Keratinocyte (primary cell): ENCODE results near the gene EYS. TPM values are rescaled to one million over a fixed set of nuclear protein-coding genes. Genes with fewer than 3 reads are reported as not detected.

ENCODE experiments used
- DNase-seq: peaks from one replicate; pipeline ENCODE4 v3.0.0-alpha.2; 2011; ENCODE audit warnings: low read depth, missing footprints, low spot score
- FAIRE-seq: peaks from 2 replicates; lab custom pipeline; 2011; peaks lifted over from hg19 to GRCh38; lab: Jason Lieb, UNC
- H2AFZ ChIP-seq: 2 replicates; pipeline ENCODE4 v1.6.0; 2012; ENCODE audit warnings: low read length, control low read depth, inconsistent platforms; ENCODE audit not compliant: control insufficient read depth
- H3K27ac ChIP-seq: 2 replicates; pipeline ENCODE4 v1.5.1; 2011; ENCODE audit warnings: low read length; ENCODE audit not compliant: control insufficient read depth, insufficient read depth
- H3K27me3 ChIP-seq: 3 replicates; pipeline ENCODE4 v1.6.0; 2011; ENCODE audit warnings: low read length; ENCODE audit not compliant: control insufficient read depth, insufficient read depth; ENCODE audit errors: extremely low read depth
- H3K36me3 ChIP-seq, 2 experiments: 2 replicates in 1 of 2; 3 replicates in 1 of 2; pipeline ENCODE4 v1.5.1; 2011; ENCODE audit warnings: low read length in 2 of 2, mild to moderate bottlenecking in 1 of 2; ENCODE audit not compliant: control insufficient read depth in 2 of 2, insufficient read depth in 2 of 2; ENCODE audit errors: extremely low read depth in 1 of 2
- H3K4me1 ChIP-seq: 3 replicates; pipeline ENCODE4 v1.5.1; 2011; ENCODE audit warnings: low read length; ENCODE audit not compliant: control insufficient read depth, insufficient read depth; ENCODE audit errors: extremely low read depth
- H3K4me2 ChIP-seq: 3 replicates; pipeline ENCODE4 v1.6.0; 2011; ENCODE audit warnings: low read depth, low read length; ENCODE audit not compliant: control insufficient read depth, insufficient read depth; ENCODE audit errors: extremely low read depth
- H3K4me3 ChIP-seq, 3 experiments: fragments of 200-600 bp in 1 of 3; sonication (generic) in 1 of 3; 2 replicates in 2 of 3; 3 replicates in 1 of 3; pipeline ENCODE4 v1.5.1; 2011 to 2016; ENCODE audit warnings: low read length in 3 of 3, mild to moderate bottlenecking in 3 of 3, control low read depth in 2 of 3, inconsistent platforms in 1 of 3, low read depth in 1 of 3, mixed read lengths in 1 of 3, mixed run types in 1 of 3, moderate library complexity in 1 of 3; ENCODE audit not compliant: control insufficient read depth in 2 of 3, insufficient read depth in 2 of 3; ENCODE audit errors: extremely low read depth in 1 of 3
- H3K79me2 ChIP-seq: 2 replicates; pipeline ENCODE4 v1.6.0; 2012; ENCODE audit warnings: low read length; ENCODE audit not compliant: control insufficient read depth, insufficient read depth
- H3K9ac ChIP-seq: 3 replicates; pipeline ENCODE4 v1.6.0; 2011; ENCODE audit warnings: low read length; ENCODE audit not compliant: control insufficient read depth, insufficient read depth; ENCODE audit errors: extremely low read depth
- H3K9me1 ChIP-seq: 3 replicates; pipeline ENCODE4 v1.6.0; 2011; ENCODE audit warnings: low read length; ENCODE audit not compliant: control insufficient read depth, insufficient read depth; ENCODE audit errors: extremely low read depth
- H3K9me3 ChIP-seq: 2 replicates; pipeline ENCODE4 v1.5.1; 2012; ENCODE audit warnings: low read depth, low read length; ENCODE audit not compliant: control insufficient read depth
- H4K20me1 ChIP-seq: 3 replicates; pipeline ENCODE4 v1.6.0; 2011; ENCODE audit warnings: low read length; ENCODE audit not compliant: control insufficient read depth, insufficient read depth; ENCODE audit errors: extremely low read depth
- EZH2 ChIP-seq: IDR thresholded peaks from one replicate; pipeline ENCODE4 v1.6.1; 2012; ENCODE audit warnings: inconsistent platforms, mild to moderate bottlenecking, low read length, moderate library complexity
- dilution Hi-C: fragments of 300-500 bp; cut with MboI; formaldehyde crosslinking; loops from one replicate; pipeline ENCODE4 v1.7.0; 2020; ENCODE audit warnings: low sequenced_read_pairs; ENCODE audit not compliant: extremely low pct_ligation_motif_present
- polyA plus RNA-seq, 5 experiments: library from polyadenylated mRNA; depleted of rRNA in 3 of 5; stranded (reverse) in 3 of 5; stranded (forward) in 1 of 5; unstranded in 1 of 5; fragments of >200 nt; gene quantifications; 1 replicate in 1 of 5; 2 replicates in 3 of 5; 3 replicates in 1 of 5; pipeline versions ENCODE4 v1.2.1 to v1.2.3, GENCODE V29; 2011 to 2012; ENCODE audit warnings: missing spikeins in 2 of 5, low read depth in 1 of 5, low replicate concordance in 1 of 5
- TF ChIP-seq, protein P1 (sequence below), 3 experiments: IDR thresholded peaks in 1 of 3; conservative IDR thresholded peaks in 1 of 3; optimal IDR thresholded peaks in 1 of 3; 2 replicates in 2 of 3; 3 replicates in 1 of 3; pipeline versions ENCODE3 to v1.5.1; 2011; ENCODE audit warnings: low read length in 3 of 3, mild to moderate bottlenecking in 3 of 3, moderate library complexity in 2 of 3, control low read depth in 1 of 3, inconsistent platforms in 1 of 3; ENCODE audit not compliant: insufficient read depth in 2 of 3; ENCODE audit errors: extremely low read depth in 1 of 3

Gene EYS
- polyA plus RNA-seq, 1 donor (not counting 4 experiments of a cell fraction or from before 2014, with no cell fraction given) = 0.34 TPM

DNA sequence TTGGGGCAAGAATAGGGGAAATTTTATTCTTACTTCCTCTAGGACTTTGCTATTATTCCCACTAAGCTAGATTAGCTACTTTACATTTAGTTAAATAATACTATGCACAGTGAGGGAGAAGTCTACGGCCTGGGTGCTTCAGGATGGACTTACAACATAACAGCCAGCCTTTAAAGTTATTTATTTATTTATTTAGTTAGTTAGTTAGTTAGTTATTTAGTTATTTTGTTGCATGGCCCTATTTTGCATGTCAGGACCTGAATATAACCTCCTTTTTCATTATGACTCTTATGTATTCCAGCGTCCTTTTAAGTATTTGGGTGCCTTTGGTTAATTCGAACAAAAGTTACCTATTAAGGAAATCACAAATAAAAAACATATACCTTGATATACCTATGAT lies 238.7 kb downstream of the EYS start:
- Histone ChIP-seq H3K36me3 (no peaks in the 10 kb centered on the region), H3K9me3 (no peaks in the 10 kb centered on the region), H2AFZ (no peak overlapping the region), H4K20me1 (no peaks in the 10 kb centered on the region), H3K4me3 (no peak overlapping the region), H3K79me2 (no peaks in the 10 kb centered on the region), H3K9ac (no peak overlapping the region), H3K27me3 (no peaks in the 10 kb centered on the region), H3K4me1 (no peaks in the 10 kb centered on the region), H3K9me1 (no peaks in the 10 kb centered on the region), H3K4me2 (no peak overlapping the region), H3K27ac (no peak overlapping the region)
- TF ChIP-seq, protein P1, sequence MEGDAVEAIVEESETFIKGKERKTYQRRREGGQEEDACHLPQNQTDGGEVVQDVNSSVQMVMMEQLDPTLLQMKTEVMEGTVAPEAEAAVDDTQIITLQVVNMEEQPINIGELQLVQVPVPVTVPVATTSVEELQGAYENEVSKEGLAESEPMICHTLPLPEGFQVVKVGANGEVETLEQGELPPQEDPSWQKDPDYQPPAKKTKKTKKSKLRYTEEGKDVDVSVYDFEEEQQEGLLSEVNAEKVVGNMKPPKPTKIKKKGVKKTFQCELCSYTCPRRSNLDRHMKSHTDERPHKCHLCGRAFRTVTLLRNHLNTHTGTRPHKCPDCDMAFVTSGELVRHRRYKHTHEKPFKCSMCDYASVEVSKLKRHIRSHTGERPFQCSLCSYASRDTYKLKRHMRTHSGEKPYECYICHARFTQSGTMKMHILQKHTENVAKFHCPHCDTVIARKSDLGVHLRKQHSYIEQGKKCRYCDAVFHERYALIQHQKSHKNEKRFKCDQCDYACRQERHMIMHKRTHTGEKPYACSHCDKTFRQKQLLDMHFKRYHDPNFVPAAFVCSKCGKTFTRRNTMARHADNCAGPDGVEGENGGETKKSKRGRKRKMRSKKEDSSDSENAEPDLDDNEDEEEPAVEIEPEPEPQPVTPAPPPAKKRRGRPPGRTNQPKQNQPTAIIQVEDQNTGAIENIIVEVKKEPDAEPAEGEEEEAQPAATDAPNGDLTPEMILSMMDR (optimal IDR thresholded peaks at IDR 0.05 in 1 of 3, IDR thresholded peaks at IDR 0.05 in 1 of 3, conservative IDR thresholded peaks at IDR 0.05 in 1 of 3; ENCODE audit: extremely low read depth in 1 of 3, insufficient read depth in 2 of 3, low read length in 3 of 3) = no peak
- TF ChIP-seq EZH2 = no peak
- DNase-seq (no peak), FAIRE-seq (no peak)
- dilution Hi-C loops = no loop called here

DNA sequence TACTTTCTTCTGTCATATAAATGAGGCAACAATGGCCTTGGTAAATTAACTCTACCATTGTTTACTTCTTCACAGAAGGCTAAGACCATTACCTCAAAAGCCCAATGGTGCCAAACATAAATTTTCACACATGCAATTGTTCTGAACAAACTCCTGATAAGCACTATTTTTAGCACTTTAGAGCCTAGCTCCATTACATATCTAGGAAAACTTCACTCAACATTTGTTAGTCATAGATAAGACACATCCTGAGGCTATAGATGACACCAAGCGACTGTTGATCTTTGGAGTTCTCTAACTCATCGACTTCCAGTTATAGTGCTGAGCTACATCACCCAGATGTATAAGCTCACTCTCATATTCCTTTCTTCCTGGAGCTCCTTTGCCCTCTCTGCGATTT lies 245.9 kb downstream of the EYS start:
- H3K9me1 ChIP-seq = no peaks in the 10 kb centered on the region
- H3K27ac ChIP-seq = no peak overlapping the region
- H3K9ac ChIP-seq = no peak overlapping the region
- no peaks in the 10 kb centered on the region for H4K20me1 ChIP-seq
- no peak for TF ChIP-seq EZH2
- TF ChIP-seq, protein P1 (optimal IDR thresholded peaks at IDR 0.05 in 1 of 3, IDR thresholded peaks at IDR 0.05 in 1 of 3, conservative IDR thresholded peaks at IDR 0.05 in 1 of 3; ENCODE audit: extremely low read depth in 1 of 3, insufficient read depth in 2 of 3, low read length in 3 of 3) = no peak
- FAIRE-seq (no peak), DNase-seq (no peak)
- dilution Hi-C loops = no loop called here
- no peaks in the 10 kb centered on the region for H3K36me3 ChIP-seq
- H3K4me2 ChIP-seq = no peak overlapping the region
- no peaks in the 10 kb centered on the region for H3K79me2 ChIP-seq
- H3K9me3 ChIP-seq = no peaks in the 10 kb centered on the region
- no peaks in the 10 kb centered on the region for H3K4me1 ChIP-seq
- no peak overlapping the region for H3K4me3 ChIP-seq
- no peaks in the 10 kb centered on the region for H3K27me3 ChIP-seq
- no peak overlapping the region for H2AFZ ChIP-seq
